ENCODE measurements around the gene GADD45A.

DNA sequence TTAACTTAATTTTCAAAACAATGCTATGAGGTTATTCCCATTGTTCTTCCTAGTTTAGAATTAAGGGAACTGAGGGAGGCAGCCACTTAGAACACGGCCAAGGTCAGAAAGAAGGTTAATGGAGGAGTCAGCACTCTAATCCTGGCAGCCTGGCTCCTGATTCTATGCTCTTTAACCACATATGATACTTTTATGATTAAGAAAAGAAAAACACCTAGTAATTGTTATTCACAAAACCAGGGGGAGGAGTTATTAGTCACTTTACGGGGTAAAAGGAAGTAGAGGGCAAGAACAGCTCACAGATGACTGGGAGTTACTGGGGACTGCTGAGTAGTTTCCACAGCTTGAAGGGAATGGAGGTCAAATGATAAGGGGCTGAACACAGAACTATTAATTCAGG, 38.6 kb downstream of the GADD45A start:
- TF ChIP-seq, protein P1, sequence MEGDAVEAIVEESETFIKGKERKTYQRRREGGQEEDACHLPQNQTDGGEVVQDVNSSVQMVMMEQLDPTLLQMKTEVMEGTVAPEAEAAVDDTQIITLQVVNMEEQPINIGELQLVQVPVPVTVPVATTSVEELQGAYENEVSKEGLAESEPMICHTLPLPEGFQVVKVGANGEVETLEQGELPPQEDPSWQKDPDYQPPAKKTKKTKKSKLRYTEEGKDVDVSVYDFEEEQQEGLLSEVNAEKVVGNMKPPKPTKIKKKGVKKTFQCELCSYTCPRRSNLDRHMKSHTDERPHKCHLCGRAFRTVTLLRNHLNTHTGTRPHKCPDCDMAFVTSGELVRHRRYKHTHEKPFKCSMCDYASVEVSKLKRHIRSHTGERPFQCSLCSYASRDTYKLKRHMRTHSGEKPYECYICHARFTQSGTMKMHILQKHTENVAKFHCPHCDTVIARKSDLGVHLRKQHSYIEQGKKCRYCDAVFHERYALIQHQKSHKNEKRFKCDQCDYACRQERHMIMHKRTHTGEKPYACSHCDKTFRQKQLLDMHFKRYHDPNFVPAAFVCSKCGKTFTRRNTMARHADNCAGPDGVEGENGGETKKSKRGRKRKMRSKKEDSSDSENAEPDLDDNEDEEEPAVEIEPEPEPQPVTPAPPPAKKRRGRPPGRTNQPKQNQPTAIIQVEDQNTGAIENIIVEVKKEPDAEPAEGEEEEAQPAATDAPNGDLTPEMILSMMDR (conservative IDR thresholded peaks at IDR 0.05; ENCODE audit: low read depth, low read length): no peak
- no peak for TF ChIP-seq EZH2 (IDR thresholded peaks at IDR 0.05; ENCODE audit: low read length, unreplicated experiment)

Data from PC-3 (cell line).